ENCODE results near the gene HLA-B.
"Not testable (repeated sequence)": the region's sequence is repeated elsewhere in the genome, so short reads cannot be mapped to it uniquely, and the experiment has no call there.

HLA-B gene

DNA sequence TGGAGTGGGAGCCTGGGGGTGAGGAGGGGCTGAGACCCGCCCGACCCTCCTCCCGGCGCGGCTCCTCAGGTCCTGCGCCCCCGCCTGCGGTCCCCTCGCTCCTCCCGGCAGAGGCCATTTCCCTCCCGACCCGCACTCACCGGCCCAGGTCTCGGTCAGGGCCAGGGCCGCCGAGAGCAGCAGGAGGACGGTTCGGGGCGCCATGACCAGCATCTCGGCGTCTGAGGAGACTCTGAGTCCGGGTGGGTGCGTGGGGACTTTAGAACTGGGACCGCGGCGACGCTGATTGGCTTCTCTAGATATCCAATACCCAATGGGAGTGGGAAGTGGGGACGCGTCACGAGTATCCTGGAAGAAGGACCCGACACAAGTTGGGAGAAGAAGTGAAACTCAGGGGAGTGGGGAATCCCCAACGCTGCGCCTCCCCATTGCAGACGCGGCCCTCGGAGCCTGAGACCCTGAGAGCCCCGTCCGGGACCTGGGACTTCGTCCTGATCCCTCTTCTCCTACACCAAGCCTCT, at the start of gene HLA-B:
Gene HLA-B, minus strand, starts transcription at position 234 of the 521 bp plus-strand sequence. Its CDS starts 21 bp downstream, at position 213.
- peak within 1 kb of the TSS; percentile 99 for H3K9ac ChIP-seq (ENCODE audit: low read length)
- no peaks in the 10 kb centered on the region for H3K9me3 ChIP-seq (ENCODE audit: control insufficient read depth, low read length)
- H3K36me3 ChIP-seq (ENCODE audit: control insufficient read depth, insufficient read depth, low read length), result peaks cover 26% of the 10 kb centered on the region
- peaks cover 19% of the 10 kb centered on the region for H3K4me1 ChIP-seq (ENCODE audit: control insufficient read depth, insufficient read depth, low read length)
- H3K4me3 ChIP-seq (ENCODE audit: low read length), result peak within 1 kb of the TSS; percentile 75
- peaks cover 3% of the 10 kb centered on the region for H3K27me3 ChIP-seq (ENCODE audit: control insufficient read depth, insufficient read depth, low read length)

DNA sequence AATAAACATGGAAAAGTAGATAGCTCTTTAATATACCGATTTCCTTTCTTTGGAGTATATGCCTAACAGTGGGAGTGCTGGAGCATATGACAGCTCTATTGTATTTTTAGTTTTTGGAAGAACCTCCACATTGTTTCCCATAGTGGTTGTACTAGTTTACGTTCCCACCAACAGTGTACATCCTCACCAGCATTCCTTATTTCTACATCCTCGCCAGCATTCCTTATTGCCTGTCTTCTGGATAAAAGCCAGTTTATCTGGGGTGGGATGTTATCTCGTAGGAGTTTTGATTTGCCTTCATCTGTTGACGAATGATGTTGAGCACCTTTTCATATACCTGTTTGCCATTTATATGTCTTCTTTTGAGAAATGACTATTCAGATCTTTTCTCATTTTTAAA, 49.0 kb upstream of the HLA-B start:
- H3K9ac ChIP-seq (ENCODE audit: low read length), result no peak overlapping the region
- H3K36me3 ChIP-seq (ENCODE audit: control insufficient read depth, insufficient read depth, low read length), result no peaks in the 10 kb centered on the region
- no peaks in the 10 kb centered on the region for H3K27me3 ChIP-seq (ENCODE audit: control insufficient read depth, insufficient read depth, low read length)
- H3K9me3 ChIP-seq (ENCODE audit: control insufficient read depth, low read length), result no peaks in the 10 kb centered on the region
- H3K4me3 ChIP-seq (ENCODE audit: low read length), result no peak overlapping the region
- peaks cover 20% of the 10 kb centered on the region for H3K4me1 ChIP-seq (ENCODE audit: control insufficient read depth, insufficient read depth, low read length)

DNA sequence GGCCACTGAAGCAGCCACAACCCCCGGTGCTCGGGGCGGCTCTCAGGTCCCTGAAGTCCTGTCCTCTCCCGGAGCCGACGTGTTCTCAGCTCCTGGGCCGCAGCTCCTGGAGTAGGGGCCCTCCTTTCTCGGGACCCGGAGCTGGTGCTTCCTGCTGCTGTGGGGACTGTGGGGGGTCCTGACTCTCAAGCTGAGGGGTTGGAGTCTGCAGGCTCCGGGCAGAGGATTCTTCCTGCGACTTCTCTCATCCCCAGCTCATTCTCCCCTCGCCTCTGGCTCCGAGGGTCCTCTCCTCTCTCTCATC, 47.0 kb upstream of the HLA-B start:
- Histone ChIP-seq H3K9ac (ENCODE audit: low read length) (peak overlapping the region; percentile 62), H3K4me1 (ENCODE audit: control insufficient read depth, insufficient read depth, low read length) (peaks cover 20% of the 10 kb centered on the region), H3K4me3 (ENCODE audit: low read length) (peak overlapping the region; percentile 58)
- not testable (repeated sequence) for H3K9me3 ChIP-seq (ENCODE audit: control insufficient read depth, low read length); H3K36me3 ChIP-seq (ENCODE audit: control insufficient read depth, insufficient read depth, low read length); H3K27me3 ChIP-seq (ENCODE audit: control insufficient read depth, insufficient read depth, low read length)

- peak within 1 kb of the TSS; percentile 62 for H3K9ac ChIP-seq (ENCODE audit: low read length)
- H3K4me1 ChIP-seq (ENCODE audit: control insufficient read depth, insufficient read depth, low read length), result peaks cover 20% of the 10 kb centered on the region
- H3K27me3 ChIP-seq (ENCODE audit: control insufficient read depth, insufficient read depth, low read length), result no peaks in the 10 kb centered on the region
Measured at GRCh38 chr6:31403283-31404060, 46.5 kb upstream of the HLA-B start, which contains the start of gene MICA. Gene MICA (plus strand): TSS chr6:31403595. CDS start chr6:31403633, 38 bp downstream.

DNA sequence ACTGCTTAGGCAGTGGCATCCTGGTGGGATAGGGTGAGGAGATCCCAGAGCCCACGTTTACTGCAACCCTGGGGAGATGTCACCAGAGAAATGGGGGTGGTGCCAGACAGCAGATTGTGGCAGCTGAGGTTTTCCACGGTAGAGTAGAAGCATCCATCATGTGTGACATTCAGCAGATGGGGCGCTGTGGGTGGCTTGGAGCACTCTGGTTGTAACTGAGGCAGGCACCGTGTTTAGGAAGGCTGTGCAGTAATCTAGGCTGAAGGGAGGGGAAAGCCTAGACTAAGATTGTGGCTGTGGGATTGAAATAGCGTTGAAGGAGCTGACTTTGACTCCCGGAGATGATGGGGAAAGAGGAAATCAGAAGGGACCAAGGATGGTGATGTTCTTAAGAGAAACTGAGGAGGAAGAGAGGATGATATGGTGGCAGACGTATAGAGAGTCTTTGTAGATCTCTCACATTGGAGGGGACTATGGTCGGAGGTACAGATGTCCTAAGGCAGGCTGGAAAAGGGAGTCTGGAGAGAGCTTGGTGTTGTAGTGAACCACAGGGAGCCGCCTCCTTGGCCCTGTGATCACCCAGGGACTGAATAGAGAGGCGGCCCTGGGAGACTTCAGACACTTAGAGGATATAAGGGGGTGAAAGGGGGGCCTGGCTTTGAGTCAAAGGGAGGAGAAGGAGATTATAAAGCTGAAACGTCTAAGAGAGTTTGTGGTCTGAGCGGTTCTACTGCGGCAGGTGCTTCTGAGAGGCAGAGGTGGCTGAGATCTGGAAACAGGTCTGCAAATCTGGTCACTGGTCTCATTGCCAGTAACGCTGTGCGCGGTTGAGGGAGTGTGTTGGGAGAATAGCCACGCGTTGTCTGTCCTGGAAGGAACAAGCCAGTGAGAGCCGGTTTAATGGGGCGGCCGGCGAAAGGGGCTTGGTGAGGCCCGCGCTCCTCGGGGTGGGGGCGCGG, 45.6 kb upstream of the HLA-B start:
- Histone ChIP-seq H3K27me3 (ENCODE audit: control insufficient read depth, insufficient read depth, low read length) (no peaks in the 10 kb centered on the region), H3K4me3 (ENCODE audit: low read length) (peak overlapping the region; percentile 14), H3K4me1 (ENCODE audit: control insufficient read depth, insufficient read depth, low read length) (peaks cover 20% of the 10 kb centered on the region), H3K36me3 (ENCODE audit: control insufficient read depth, insufficient read depth, low read length) (no peaks in the 10 kb centered on the region), H3K9me3 (ENCODE audit: control insufficient read depth, low read length) (no peaks in the 10 kb centered on the region), H3K9ac (ENCODE audit: low read length) (peak overlapping the region; percentile 62)

More at GRCh38 chr6:31403283-31404060, 46.5 kb upstream of the HLA-B start, which contains the start of gene MICA:
- H3K4me3 ChIP-seq (ENCODE audit: low read length), result peak within 1 kb of the TSS; percentile 58
- no peaks in the 10 kb centered on the region for H3K9me3 ChIP-seq (ENCODE audit: control insufficient read depth, low read length)
- H3K36me3 ChIP-seq (ENCODE audit: control insufficient read depth, insufficient read depth, low read length), result no peaks in the 10 kb centered on the region

DNA sequence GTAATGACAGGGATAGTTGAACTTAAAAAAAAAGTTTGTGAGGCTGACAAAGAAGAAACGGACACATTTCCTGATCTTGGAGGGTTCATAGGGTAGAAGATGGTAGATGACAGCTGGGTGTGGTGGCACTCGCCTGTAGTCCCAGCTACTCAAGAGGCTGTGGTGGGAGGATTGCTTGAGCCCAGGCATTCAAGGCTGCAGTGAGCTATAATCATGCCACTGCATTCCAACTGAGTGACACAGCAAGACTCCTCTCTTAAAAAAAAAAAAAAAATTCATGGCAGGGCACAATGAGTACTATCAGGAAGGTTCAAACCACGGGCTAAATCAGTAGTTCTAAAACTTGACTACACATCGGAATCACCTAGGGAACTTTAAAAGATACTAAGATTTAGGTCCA, 44.4 kb upstream of the HLA-B start:
- Histone ChIP-seq H3K27me3 (ENCODE audit: control insufficient read depth, insufficient read depth, low read length) (no peaks in the 10 kb centered on the region), H3K36me3 (ENCODE audit: control insufficient read depth, insufficient read depth, low read length) (no peaks in the 10 kb centered on the region), H3K9ac (ENCODE audit: low read length) (peak overlapping the region; percentile 96), H3K4me1 (ENCODE audit: control insufficient read depth, insufficient read depth, low read length) (peaks cover 24% of the 10 kb centered on the region), H3K4me3 (ENCODE audit: low read length) (peak overlapping the region; percentile 53), H3K9me3 (ENCODE audit: control insufficient read depth, low read length) (no peaks in the 10 kb centered on the region)

DNA sequence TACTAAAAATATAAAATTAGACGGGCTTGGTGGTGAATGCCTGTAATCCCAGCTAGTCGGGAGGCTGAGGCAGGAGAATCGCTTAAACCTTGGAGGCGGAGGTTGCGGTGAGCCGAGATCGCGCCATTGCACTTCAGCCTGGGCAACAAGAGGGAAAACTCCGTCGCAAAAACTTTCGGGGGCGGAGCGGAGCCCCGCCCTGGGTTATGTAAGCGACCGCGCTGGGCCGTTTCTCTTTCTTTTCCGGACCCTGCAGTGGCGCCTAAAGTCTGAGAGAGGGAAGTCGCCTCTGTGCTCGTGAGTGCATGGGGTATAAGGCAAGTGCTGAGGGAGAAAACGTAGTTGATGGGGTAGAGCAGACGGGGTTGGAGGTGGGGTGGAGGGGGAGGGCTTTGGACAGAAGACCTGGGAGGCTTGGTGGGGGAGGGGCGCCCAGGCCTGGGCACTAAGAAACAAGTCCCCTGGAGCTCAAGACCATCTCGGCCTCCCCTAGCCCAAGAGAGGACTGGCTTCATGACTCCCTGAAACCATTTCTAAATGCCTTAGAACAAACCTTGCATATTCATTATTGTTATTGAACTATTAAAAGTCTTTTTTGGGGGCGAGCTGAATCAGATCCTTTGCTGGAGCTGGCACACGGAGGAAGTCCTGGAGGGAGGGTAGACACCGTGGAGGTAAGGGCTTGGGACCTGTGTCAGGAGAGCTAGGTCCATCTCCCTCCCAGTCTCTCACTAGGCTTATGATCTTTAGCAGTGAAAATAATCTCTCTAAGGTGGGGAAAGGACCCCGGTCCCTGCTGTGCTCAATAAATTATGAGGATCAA, 43.7 kb upstream of the HLA-B start:
- no peaks in the 10 kb centered on the region for H3K36me3 ChIP-seq (ENCODE audit: control insufficient read depth, insufficient read depth, low read length)
- H3K27me3 ChIP-seq (ENCODE audit: control insufficient read depth, insufficient read depth, low read length), result no peaks in the 10 kb centered on the region
- peak overlapping the region; percentile 53 for H3K4me3 ChIP-seq (ENCODE audit: low read length)
- H3K9me3 ChIP-seq (ENCODE audit: control insufficient read depth, low read length), result no peaks in the 10 kb centered on the region
- peaks cover 24% of the 10 kb centered on the region for H3K4me1 ChIP-seq (ENCODE audit: control insufficient read depth, insufficient read depth, low read length)
- peak overlapping the region; percentile 96 for H3K9ac ChIP-seq (ENCODE audit: low read length)

GRCh38 chr6:31399589-31400466, 42.8 kb upstream of the HLA-B start:
- Histone ChIP-seq H3K4me3 (ENCODE audit: low read length) (peak overlapping the region; percentile 53), H3K4me1 (ENCODE audit: control insufficient read depth, insufficient read depth, low read length) (peaks cover 24% of the 10 kb centered on the region), H3K36me3 (ENCODE audit: control insufficient read depth, insufficient read depth, low read length) (no peaks in the 10 kb centered on the region), H3K9me3 (ENCODE audit: control insufficient read depth, low read length) (no peaks in the 10 kb centered on the region), H3K27me3 (ENCODE audit: control insufficient read depth, insufficient read depth, low read length) (no peaks in the 10 kb centered on the region), H3K9ac (ENCODE audit: low read length) (peak overlapping the region; percentile 96)

DNA sequence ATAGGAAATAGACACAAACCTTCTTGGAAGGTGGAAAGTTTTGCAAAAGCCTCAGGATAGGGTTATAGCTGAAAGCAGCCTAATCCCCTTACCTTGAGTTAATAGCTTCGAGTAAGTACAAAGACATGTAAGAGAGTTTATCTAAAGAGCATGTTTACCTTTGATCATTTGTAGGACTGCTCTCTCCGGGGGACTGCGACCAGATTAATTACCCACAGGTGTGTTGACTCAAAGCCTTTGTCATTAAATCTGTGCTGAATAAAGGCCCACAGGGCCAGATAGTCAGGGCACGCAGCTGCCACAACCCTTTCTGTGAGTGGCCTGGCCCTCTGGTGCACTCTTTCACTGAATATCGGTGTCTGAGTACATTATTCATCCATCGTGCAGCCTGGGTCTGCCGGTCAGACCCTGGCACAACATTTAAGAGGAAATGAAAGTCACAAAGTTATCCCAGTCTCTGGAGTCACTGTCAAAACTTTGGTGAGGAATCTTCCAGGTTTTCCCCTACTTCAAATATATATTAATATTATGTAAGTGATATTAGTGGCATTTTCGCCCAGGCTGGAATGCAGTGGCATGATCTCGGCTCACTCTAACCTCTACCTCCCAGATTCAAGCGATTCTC, 41.0 kb upstream of the HLA-B start:
- Histone ChIP-seq H3K27me3 (ENCODE audit: control insufficient read depth, insufficient read depth, low read length) (no peaks in the 10 kb centered on the region), H3K36me3 (ENCODE audit: control insufficient read depth, insufficient read depth, low read length) (no peaks in the 10 kb centered on the region), H3K9me3 (ENCODE audit: control insufficient read depth, low read length) (no peaks in the 10 kb centered on the region), H3K4me1 (ENCODE audit: control insufficient read depth, insufficient read depth, low read length) (peaks cover 14% of the 10 kb centered on the region), H3K9ac (ENCODE audit: low read length) (no peak overlapping the region), H3K4me3 (ENCODE audit: low read length) (no peak overlapping the region)

DNA sequence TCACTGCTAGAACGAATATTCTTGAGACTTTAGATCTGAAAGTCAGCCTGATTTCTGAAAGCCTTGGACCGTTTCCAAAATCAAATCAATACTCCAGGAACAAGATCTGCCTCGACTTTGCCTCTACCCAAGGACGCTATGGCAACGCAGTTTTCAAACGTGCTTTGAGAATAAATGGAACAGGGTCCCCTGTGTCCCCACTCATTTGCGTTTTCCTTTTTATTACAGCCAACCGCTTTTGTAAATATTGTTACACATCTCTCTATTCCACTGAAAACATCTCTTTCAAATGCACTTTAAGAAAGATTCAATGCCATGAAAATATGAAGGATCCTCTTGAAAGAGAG, 40.1 kb upstream of the HLA-B start:
- not testable (repeated sequence) for H3K4me3 ChIP-seq (ENCODE audit: low read length); H3K36me3 ChIP-seq (ENCODE audit: control insufficient read depth, insufficient read depth, low read length); H3K9me3 ChIP-seq (ENCODE audit: control insufficient read depth, low read length); H3K9ac ChIP-seq (ENCODE audit: low read length); H3K27me3 ChIP-seq (ENCODE audit: control insufficient read depth, insufficient read depth, low read length); H3K4me1 ChIP-seq (ENCODE audit: control insufficient read depth, insufficient read depth, low read length)
